Keratinocyte (primary cell): Measurements from ENCODE around the gene RASSF1. TPM values are rescaled to one million over a fixed set of nuclear protein-coding genes. Genes with fewer than 3 reads are reported as not detected.

Source experiments
- DNase-seq: peaks from one replicate; pipeline ENCODE4 v3.0.0-alpha.2; 2011; ENCODE audit warnings: low read depth, missing footprints, low spot score
- FAIRE-seq: peaks from 2 replicates; lab custom pipeline; 2011; peaks lifted over from hg19 to GRCh38; lab: Jason Lieb, UNC
- H2AFZ ChIP-seq: 2 replicates; pipeline ENCODE4 v1.6.0; 2012; ENCODE audit warnings: low read length, control low read depth, inconsistent platforms; ENCODE audit not compliant: control insufficient read depth
- H3K27ac ChIP-seq: 2 replicates; pipeline ENCODE4 v1.5.1; 2011; ENCODE audit warnings: low read length; ENCODE audit not compliant: control insufficient read depth, insufficient read depth
- H3K27me3 ChIP-seq: 3 replicates; pipeline ENCODE4 v1.6.0; 2011; ENCODE audit warnings: low read length; ENCODE audit not compliant: control insufficient read depth, insufficient read depth; ENCODE audit errors: extremely low read depth
- H3K36me3 ChIP-seq, 2 experiments: 2 replicates in 1 of 2; 3 replicates in 1 of 2; pipeline ENCODE4 v1.5.1; 2011; ENCODE audit warnings: low read length in 2 of 2, mild to moderate bottlenecking in 1 of 2; ENCODE audit not compliant: control insufficient read depth in 2 of 2, insufficient read depth in 2 of 2; ENCODE audit errors: extremely low read depth in 1 of 2
- H3K4me1 ChIP-seq: 3 replicates; pipeline ENCODE4 v1.5.1; 2011; ENCODE audit warnings: low read length; ENCODE audit not compliant: control insufficient read depth, insufficient read depth; ENCODE audit errors: extremely low read depth
- H3K4me2 ChIP-seq: 3 replicates; pipeline ENCODE4 v1.6.0; 2011; ENCODE audit warnings: low read depth, low read length; ENCODE audit not compliant: control insufficient read depth, insufficient read depth; ENCODE audit errors: extremely low read depth
- H3K4me3 ChIP-seq, 3 experiments: fragments of 200-600 bp in 1 of 3; sonication (generic) in 1 of 3; 2 replicates in 2 of 3; 3 replicates in 1 of 3; pipeline ENCODE4 v1.5.1; 2011 to 2016; ENCODE audit warnings: low read length in 3 of 3, mild to moderate bottlenecking in 3 of 3, control low read depth in 2 of 3, inconsistent platforms in 1 of 3, low read depth in 1 of 3, mixed read lengths in 1 of 3, mixed run types in 1 of 3, moderate library complexity in 1 of 3; ENCODE audit not compliant: control insufficient read depth in 2 of 3, insufficient read depth in 2 of 3; ENCODE audit errors: extremely low read depth in 1 of 3
- H3K79me2 ChIP-seq: 2 replicates; pipeline ENCODE4 v1.6.0; 2012; ENCODE audit warnings: low read length; ENCODE audit not compliant: control insufficient read depth, insufficient read depth
- H3K9ac ChIP-seq: 3 replicates; pipeline ENCODE4 v1.6.0; 2011; ENCODE audit warnings: low read length; ENCODE audit not compliant: control insufficient read depth, insufficient read depth; ENCODE audit errors: extremely low read depth
- H3K9me1 ChIP-seq: 3 replicates; pipeline ENCODE4 v1.6.0; 2011; ENCODE audit warnings: low read length; ENCODE audit not compliant: control insufficient read depth, insufficient read depth; ENCODE audit errors: extremely low read depth
- H3K9me3 ChIP-seq: 2 replicates; pipeline ENCODE4 v1.5.1; 2012; ENCODE audit warnings: low read depth, low read length; ENCODE audit not compliant: control insufficient read depth
- H4K20me1 ChIP-seq: 3 replicates; pipeline ENCODE4 v1.6.0; 2011; ENCODE audit warnings: low read length; ENCODE audit not compliant: control insufficient read depth, insufficient read depth; ENCODE audit errors: extremely low read depth
- CTCF ChIP-seq, 3 experiments: IDR thresholded peaks in 1 of 3; conservative IDR thresholded peaks in 1 of 3; optimal IDR thresholded peaks in 1 of 3; 2 replicates in 2 of 3; 3 replicates in 1 of 3; pipeline versions ENCODE3 to v1.5.1; 2011; ENCODE audit warnings: low read length in 3 of 3, mild to moderate bottlenecking in 3 of 3, moderate library complexity in 2 of 3, control low read depth in 1 of 3, inconsistent platforms in 1 of 3; ENCODE audit not compliant: insufficient read depth in 2 of 3; ENCODE audit errors: extremely low read depth in 1 of 3
- EZH2 ChIP-seq: IDR thresholded peaks from one replicate; pipeline ENCODE4 v1.6.1; 2012; ENCODE audit warnings: inconsistent platforms, mild to moderate bottlenecking, low read length, moderate library complexity
- dilution Hi-C: fragments of 300-500 bp; cut with MboI; formaldehyde crosslinking; loops from one replicate; pipeline ENCODE4 v1.7.0; 2020; ENCODE audit warnings: low sequenced_read_pairs; ENCODE audit not compliant: extremely low pct_ligation_motif_present
- polyA plus RNA-seq, 5 experiments: library from polyadenylated mRNA; depleted of rRNA in 3 of 5; stranded (reverse) in 3 of 5; stranded (forward) in 1 of 5; unstranded in 1 of 5; fragments of >200 nt; gene quantifications; 1 replicate in 1 of 5; 2 replicates in 3 of 5; 3 replicates in 1 of 5; pipeline versions ENCODE4 v1.2.1 to v1.2.3, GENCODE V29; 2011 to 2012; ENCODE audit warnings: missing spikeins in 2 of 5, low read depth in 1 of 5, low replicate concordance in 1 of 5

Gene RASSF1
- polyA plus RNA-seq, 1 donor (not counting 4 experiments of a cell fraction or from before 2014, with no cell fraction given), result 28.5 TPM

DNA sequence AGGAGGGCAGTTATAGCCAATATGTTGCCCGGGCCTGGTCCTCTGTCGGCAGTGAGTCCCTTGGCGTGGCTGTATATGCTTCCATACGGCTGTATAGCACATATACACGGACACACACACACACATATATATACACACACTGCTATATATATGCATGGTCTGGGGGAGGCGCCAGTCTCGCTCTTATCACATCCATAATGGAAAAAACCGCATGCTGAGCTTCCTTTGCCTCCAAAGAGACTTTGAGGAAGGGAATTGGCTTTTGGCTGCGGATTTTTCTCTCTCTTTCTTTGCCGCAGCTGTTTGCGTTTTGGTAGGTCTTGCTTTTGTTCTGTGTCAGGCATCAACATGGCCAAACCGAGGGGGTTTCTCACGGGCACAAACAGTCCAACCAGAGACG is 30.0 kb upstream of the RASSF1 start:
- Histone ChIP-seq H3K9me1 (no peaks in the 10 kb centered on the region), H2AFZ (no peak overlapping the region), H3K27ac (no peak overlapping the region), H3K79me2 (no peaks in the 10 kb centered on the region), H3K36me3 (no peaks in the 10 kb centered on the region), H4K20me1 (no peaks in the 10 kb centered on the region), H3K27me3 (peaks cover 14% of the 10 kb centered on the region), H3K9me3 (no peaks in the 10 kb centered on the region), H3K9ac (no peak overlapping the region), H3K4me2 (no peak overlapping the region), H3K4me3 (no peak overlapping the region), H3K4me1 (peaks cover 10% of the 10 kb centered on the region)
- no peak for FAIRE-seq
- dilution Hi-C loops, result no loop called here
- DNase-seq, result no peak
- TF ChIP-seq EZH2 (no peak), CTCF (optimal IDR thresholded peaks at IDR 0.05 in 1 of 3, IDR thresholded peaks at IDR 0.05 in 1 of 3, conservative IDR thresholded peaks at IDR 0.05 in 1 of 3; ENCODE audit: extremely low read depth in 1 of 3, insufficient read depth in 2 of 3, low read length in 3 of 3) (peak in 2 of 3 experiments; percentile 25 to 31)

GRCh38 chr3:50369012-50369670 is 28.5 kb upstream of the RASSF1 start:
- Histone ChIP-seq H3K9ac (no peak overlapping the region), H3K27ac (no peak overlapping the region), H4K20me1 (no peaks in the 10 kb centered on the region), H3K4me1 (peaks cover 12% of the 10 kb centered on the region), H3K4me3 (no peak overlapping the region), H3K9me3 (no peaks in the 10 kb centered on the region), H3K79me2 (no peaks in the 10 kb centered on the region), H3K27me3 (peaks cover 14% of the 10 kb centered on the region), H3K9me1 (no peaks in the 10 kb centered on the region), H3K4me2 (no peak overlapping the region), H3K36me3 (no peaks in the 10 kb centered on the region), H2AFZ (no peak overlapping the region)
- no peak for DNase-seq
- peak; percentile 44 for FAIRE-seq
- dilution Hi-C loops, result no loop called here
- no peak for TF ChIP-seq EZH2
- TF ChIP-seq CTCF (optimal IDR thresholded peaks at IDR 0.05 in 1 of 3, IDR thresholded peaks at IDR 0.05 in 1 of 3, conservative IDR thresholded peaks at IDR 0.05 in 1 of 3; ENCODE audit: extremely low read depth in 1 of 3, insufficient read depth in 2 of 3, low read length in 3 of 3), result no peak
